HG03095 (cell line): Measurements from ENCODE around the gene LRRC26.
"Not testable (repeated sequence)": the region's sequence is repeated elsewhere in the genome, so short reads cannot be mapped to it uniquely, and the experiment has no call there.

Source experiments
- ATAC-seq: cut with Tn5 transposase; IDR thresholded peaks from one replicate; pipeline ENCODE4 v1.9.1; 2021; ENCODE audit warnings: moderate library complexity; ENCODE audit not compliant: unreplicated experiment

Gene LRRC26

DNA sequence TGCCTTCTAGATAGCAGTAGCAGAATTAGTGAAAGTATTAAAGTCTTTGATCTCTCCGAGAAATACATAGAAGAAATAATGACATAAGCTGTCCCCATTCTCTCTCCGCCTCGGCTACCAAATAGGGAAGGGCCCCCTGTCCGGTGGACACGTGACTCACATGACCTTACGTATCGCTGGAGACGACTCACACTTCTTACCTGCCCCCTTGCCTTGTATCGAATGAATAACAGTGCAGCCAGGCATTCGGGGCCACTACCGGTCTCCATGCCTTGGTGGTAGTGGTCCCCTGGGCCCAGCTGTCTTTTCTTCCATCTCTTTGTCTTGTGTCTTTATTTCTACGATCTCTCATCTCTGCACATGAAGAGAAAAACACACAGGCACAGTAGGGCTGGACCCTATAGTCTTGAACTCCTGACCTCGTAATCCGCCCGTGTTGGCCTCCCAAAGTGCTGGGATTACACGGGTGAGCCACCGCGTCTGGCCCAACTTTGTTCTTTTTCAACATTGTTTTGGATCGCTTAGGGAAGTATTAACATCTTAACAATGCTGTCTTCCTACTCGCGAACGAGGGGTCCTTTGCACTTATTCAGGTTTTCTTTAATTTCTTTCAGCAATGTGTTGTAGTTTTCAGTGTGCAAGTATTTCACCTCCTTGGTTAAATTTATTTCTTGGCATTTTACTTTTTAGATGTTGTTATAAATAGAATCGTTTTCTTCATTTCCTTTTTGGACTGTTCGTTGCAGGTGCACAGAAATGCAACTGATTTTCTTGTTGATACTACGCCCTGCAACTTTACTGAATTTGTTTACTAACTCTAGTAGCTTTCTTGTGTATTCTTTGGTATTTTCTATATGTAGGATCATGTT is 47.7 kb downstream of the LRRC26 start:
- not testable (repeated sequence) for ATAC-seq
